Endothelial cell of umbilical vein (primary cell): Measurements from ENCODE around the gene KLK8.

Experiments used
- EZH2 ChIP-seq: IDR thresholded peaks from 2 replicates; pipeline ENCODE4 v1.6.1; 2012; ENCODE audit warnings: borderline replicate concordance, low read depth, mild to moderate bottlenecking, moderate library complexity, low read length, inconsistent platforms; ENCODE audit not compliant: severe bottlenecking
- FOS ChIP-seq: IDR thresholded peaks from 2 replicates; pipeline ENCODE4 v1.6.1; 2011; ENCODE audit warnings: mild to moderate bottlenecking, low read length, moderate library complexity, borderline replicate concordance; ENCODE audit not compliant: insufficient read depth
- JUN ChIP-seq: IDR thresholded peaks from 2 replicates; pipeline ENCODE4 v1.6.1; 2011; ENCODE audit warnings: borderline replicate concordance, low read depth; ENCODE audit not compliant: insufficient read length, insufficient read depth
- MAX ChIP-seq: IDR thresholded peaks from 2 replicates; pipeline ENCODE4 v1.6.1; 2011; ENCODE audit not compliant: insufficient read depth, insufficient read length
- POLR2A ChIP-seq: IDR thresholded peaks from 2 replicates; pipeline ENCODE4 v1.6.1; 2012; ENCODE audit warnings: low read depth, mild to moderate bottlenecking, control low read depth, low read length
- POLR2AphosphoS5 ChIP-seq: IDR thresholded peaks from 2 replicates; pipeline ENCODE4 v1.6.1; 2012; ENCODE audit warnings: low read depth, mild to moderate bottlenecking, control low read depth, low read length, moderate library complexity; ENCODE audit not compliant: insufficient read depth
- TF ChIP-seq, protein P1 (sequence below), 2 donors: IDR thresholded peaks; 1 replicate in 1 of 2; 2 replicates in 1 of 2; pipeline ENCODE4 v1.5.1; 2011; ENCODE audit warnings: low read length in 2 of 2, mild to moderate bottlenecking in 2 of 2, moderate library complexity in 2 of 2, control low read depth in 1 of 2, inconsistent platforms in 1 of 2, low read depth in 1 of 2; ENCODE audit not compliant: insufficient read depth in 1 of 2; ENCODE audit errors: extremely low read depth in 1 of 2

DNA sequence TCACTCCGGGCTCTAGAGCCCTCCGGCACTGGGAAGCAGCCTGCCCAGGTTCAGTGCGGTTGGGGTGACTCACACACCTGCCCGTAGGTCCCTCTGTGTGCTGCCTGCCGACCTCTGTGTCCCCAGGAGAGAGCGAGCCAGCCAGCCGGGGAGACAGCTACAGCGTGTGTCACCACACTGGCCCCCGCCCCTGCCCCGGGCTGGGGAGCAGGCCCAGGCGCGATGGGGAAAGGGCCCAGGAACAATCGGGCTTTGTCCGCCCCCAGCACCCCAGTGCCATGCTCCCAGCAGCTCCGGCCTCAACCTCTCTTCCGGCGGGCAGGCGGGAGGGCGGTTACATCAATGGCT, 32.0 kb downstream of the KLK8 start, which contains the start of gene KLK6:
- TF ChIP-seq, protein P1, sequence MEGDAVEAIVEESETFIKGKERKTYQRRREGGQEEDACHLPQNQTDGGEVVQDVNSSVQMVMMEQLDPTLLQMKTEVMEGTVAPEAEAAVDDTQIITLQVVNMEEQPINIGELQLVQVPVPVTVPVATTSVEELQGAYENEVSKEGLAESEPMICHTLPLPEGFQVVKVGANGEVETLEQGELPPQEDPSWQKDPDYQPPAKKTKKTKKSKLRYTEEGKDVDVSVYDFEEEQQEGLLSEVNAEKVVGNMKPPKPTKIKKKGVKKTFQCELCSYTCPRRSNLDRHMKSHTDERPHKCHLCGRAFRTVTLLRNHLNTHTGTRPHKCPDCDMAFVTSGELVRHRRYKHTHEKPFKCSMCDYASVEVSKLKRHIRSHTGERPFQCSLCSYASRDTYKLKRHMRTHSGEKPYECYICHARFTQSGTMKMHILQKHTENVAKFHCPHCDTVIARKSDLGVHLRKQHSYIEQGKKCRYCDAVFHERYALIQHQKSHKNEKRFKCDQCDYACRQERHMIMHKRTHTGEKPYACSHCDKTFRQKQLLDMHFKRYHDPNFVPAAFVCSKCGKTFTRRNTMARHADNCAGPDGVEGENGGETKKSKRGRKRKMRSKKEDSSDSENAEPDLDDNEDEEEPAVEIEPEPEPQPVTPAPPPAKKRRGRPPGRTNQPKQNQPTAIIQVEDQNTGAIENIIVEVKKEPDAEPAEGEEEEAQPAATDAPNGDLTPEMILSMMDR (IDR thresholded peaks at IDR 0.05; ENCODE audit: extremely low read depth in 1 of 2, insufficient read depth in 1 of 2, low read depth in 1 of 2, low read length in 2 of 2) = no peak
- no peak for TF ChIP-seq MAX
- no peak for TF ChIP-seq POLR2A
- TF ChIP-seq POLR2AphosphoS5 = no peak
- no peak for TF ChIP-seq FOS
- no peak for TF ChIP-seq EZH2
- no peak for TF ChIP-seq JUN
